ENCODE data around the gene GLYR1.

DNA sequence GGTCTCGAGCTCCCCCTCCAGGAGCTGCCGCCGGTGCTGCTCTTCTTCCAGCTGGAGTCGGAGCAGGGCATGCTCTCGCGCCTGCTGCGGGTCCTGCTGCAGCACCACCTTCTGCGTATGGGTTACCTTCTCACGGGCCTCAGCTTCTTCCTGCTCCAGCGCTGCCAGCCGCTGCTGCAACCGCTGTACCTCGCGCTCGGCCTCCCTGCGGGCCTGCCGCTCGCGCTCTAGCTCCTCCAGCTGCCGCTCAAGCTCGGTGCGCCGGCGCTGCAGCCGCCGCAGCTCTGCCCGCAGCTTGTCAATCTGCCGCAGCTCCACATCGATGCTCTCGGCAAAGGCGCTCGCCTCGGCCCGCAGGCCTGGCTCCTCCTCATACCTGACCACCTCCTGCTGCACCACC, 37.1 kb upstream of the GLYR1 start:
- TF ChIP-seq, protein P1, sequence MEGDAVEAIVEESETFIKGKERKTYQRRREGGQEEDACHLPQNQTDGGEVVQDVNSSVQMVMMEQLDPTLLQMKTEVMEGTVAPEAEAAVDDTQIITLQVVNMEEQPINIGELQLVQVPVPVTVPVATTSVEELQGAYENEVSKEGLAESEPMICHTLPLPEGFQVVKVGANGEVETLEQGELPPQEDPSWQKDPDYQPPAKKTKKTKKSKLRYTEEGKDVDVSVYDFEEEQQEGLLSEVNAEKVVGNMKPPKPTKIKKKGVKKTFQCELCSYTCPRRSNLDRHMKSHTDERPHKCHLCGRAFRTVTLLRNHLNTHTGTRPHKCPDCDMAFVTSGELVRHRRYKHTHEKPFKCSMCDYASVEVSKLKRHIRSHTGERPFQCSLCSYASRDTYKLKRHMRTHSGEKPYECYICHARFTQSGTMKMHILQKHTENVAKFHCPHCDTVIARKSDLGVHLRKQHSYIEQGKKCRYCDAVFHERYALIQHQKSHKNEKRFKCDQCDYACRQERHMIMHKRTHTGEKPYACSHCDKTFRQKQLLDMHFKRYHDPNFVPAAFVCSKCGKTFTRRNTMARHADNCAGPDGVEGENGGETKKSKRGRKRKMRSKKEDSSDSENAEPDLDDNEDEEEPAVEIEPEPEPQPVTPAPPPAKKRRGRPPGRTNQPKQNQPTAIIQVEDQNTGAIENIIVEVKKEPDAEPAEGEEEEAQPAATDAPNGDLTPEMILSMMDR (conservative IDR thresholded peaks at IDR 0.05; ENCODE audit: low read depth in 2 of 2): no peak
- TF ChIP-seq POLR2AphosphoS5 (IDR thresholded peaks at IDR 0.05; ENCODE audit: low read depth): no peak
- TF ChIP-seq, protein P2, sequence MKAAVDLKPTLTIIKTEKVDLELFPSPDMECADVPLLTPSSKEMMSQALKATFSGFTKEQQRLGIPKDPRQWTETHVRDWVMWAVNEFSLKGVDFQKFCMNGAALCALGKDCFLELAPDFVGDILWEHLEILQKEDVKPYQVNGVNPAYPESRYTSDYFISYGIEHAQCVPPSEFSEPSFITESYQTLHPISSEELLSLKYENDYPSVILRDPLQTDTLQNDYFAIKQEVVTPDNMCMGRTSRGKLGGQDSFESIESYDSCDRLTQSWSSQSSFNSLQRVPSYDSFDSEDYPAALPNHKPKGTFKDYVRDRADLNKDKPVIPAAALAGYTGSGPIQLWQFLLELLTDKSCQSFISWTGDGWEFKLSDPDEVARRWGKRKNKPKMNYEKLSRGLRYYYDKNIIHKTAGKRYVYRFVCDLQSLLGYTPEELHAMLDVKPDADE (IDR thresholded peaks at IDR 0.05): no peak
- TF ChIP-seq EZH2 (IDR thresholded peaks at IDR 0.05; ENCODE audit: low read depth, unreplicated experiment): no peak
- TF ChIP-seq STAT1 (IDR thresholded peaks at IDR 0.05; ENCODE audit: unreplicated experiment): no peak
- TF ChIP-seq, protein P3, sequence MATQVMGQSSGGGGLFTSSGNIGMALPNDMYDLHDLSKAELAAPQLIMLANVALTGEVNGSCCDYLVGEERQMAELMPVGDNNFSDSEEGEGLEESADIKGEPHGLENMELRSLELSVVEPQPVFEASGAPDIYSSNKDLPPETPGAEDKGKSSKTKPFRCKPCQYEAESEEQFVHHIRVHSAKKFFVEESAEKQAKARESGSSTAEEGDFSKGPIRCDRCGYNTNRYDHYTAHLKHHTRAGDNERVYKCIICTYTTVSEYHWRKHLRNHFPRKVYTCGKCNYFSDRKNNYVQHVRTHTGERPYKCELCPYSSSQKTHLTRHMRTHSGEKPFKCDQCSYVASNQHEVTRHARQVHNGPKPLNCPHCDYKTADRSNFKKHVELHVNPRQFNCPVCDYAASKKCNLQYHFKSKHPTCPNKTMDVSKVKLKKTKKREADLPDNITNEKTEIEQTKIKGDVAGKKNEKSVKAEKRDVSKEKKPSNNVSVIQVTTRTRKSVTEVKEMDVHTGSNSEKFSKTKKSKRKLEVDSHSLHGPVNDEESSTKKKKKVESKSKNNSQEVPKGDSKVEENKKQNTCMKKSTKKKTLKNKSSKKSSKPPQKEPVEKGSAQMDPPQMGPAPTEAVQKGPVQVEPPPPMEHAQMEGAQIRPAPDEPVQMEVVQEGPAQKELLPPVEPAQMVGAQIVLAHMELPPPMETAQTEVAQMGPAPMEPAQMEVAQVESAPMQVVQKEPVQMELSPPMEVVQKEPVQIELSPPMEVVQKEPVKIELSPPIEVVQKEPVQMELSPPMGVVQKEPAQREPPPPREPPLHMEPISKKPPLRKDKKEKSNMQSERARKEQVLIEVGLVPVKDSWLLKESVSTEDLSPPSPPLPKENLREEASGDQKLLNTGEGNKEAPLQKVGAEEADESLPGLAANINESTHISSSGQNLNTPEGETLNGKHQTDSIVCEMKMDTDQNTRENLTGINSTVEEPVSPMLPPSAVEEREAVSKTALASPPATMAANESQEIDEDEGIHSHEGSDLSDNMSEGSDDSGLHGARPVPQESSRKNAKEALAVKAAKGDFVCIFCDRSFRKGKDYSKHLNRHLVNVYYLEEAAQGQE (IDR thresholded peaks at IDR 0.05; ENCODE audit: unreplicated experiment): no peak
- no peak for TF ChIP-seq ZNF114 (CRISPR knock-in tag; IDR thresholded peaks at IDR 0.05)
- no peak for TF ChIP-seq EZH2phosphoT487 (IDR thresholded peaks at IDR 0.05; ENCODE audit: unreplicated experiment)
- TF ChIP-seq, protein P4, sequence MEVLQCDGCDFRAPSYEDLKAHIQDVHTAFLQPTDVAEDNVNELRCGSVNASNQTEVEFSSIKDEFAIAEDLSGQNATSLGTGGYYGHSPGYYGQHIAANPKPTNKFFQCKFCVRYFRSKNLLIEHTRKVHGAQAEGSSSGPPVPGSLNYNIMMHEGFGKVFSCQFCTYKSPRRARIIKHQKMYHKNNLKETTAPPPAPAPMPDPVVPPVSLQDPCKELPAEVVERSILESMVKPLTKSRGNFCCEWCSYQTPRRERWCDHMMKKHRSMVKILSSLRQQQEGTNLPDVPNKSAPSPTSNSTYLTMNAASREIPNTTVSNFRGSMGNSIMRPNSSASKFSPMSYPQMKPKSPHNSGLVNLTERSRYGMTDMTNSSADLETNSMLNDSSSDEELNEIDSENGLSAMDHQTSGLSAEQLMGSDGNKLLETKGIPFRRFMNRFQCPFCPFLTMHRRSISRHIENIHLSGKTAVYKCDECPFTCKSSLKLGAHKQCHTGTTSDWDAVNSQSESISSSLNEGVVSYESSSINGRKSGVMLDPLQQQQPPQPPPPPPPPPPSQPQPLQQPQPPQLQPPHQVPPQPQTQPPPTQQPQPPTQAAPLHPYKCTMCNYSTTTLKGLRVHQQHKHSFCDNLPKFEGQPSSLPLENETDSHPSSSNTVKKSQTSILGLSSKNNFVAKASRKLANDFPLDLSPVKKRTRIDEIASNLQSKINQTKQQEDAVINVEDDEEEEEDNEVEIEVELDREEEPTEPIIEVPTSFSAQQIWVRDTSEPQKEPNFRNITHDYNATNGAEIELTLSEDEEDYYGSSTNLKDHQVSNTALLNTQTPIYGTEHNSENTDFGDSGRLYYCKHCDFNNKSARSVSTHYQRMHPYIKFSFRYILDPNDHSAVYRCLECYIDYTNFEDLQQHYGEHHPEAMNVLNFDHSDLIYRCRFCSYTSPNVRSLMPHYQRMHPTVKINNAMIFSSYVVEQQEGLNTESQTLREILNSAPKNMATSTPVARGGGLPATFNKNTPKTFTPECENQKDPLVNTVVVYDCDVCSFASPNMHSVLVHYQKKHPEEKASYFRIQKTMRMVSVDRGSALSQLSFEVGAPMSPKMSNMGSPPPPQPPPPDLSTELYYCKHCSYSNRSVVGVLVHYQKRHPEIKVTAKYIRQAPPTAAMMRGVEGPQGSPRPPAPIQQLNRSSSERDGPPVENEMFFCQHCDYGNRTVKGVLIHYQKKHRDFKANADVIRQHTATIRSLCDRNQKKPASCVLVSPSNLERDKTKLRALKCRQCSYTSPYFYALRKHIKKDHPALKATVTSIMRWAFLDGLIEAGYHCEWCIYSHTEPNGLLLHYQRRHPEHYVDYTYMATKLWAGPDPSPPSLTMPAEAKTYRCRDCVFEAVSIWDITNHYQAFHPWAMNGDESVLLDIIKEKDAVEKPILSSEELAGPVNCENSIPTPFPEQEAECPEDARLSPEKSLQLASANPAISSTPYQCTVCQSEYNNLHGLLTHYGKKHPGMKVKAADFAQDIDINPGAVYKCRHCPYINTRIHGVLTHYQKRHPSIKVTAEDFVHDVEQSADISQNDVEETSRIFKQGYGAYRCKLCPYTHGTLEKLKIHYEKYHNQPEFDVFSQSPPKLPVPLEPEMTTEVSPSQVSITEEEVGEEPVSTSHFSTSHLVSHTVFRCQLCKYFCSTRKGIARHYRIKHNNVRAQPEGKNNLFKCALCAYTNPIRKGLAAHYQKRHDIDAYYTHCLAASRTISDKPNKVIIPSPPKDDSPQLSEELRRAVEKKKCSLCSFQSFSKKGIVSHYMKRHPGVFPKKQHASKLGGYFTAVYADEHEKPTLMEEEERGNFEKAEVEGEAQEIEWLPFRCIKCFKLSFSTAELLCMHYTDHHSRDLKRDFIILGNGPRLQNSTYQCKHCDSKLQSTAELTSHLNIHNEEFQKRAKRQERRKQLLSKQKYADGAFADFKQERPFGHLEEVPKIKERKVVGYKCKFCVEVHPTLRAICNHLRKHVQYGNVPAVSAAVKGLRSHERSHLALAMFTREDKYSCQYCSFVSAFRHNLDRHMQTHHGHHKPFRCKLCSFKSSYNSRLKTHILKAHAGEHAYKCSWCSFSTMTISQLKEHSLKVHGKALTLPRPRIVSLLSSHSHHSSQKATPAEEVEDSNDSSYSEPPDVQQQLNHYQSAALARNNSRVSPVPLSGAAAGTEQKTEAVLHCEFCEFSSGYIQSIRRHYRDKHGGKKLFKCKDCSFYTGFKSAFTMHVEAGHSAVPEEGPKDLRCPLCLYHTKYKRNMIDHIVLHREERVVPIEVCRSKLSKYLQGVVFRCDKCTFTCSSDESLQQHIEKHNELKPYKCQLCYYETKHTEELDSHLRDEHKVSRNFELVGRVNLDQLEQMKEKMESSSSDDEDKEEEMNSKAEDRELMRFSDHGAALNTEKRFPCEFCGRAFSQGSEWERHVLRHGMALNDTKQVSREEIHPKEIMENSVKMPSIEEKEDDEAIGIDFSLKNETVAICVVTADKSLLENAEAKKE (CRISPR knock-in tag; IDR thresholded peaks at IDR 0.05): no peak
- TF ChIP-seq JUNB (IDR thresholded peaks at IDR 0.05; ENCODE audit: unreplicated experiment): no peak
- no peak for TF ChIP-seq CREB1 (CRISPR knock-in tag; IDR thresholded peaks at IDR 0.05; ENCODE audit: low read depth)
- no peak for TF ChIP-seq ZNF331 (CRISPR knock-in tag; IDR thresholded peaks at IDR 0.05; ENCODE audit: low read depth)
- TF ChIP-seq NANOG (IDR thresholded peaks at IDR 0.05; ENCODE audit: borderline replicate concordance): no peak

All from GM23338 (cell line).